Measurements from ENCODE around the gene IL20. TPM values are rescaled to one million over a fixed set of nuclear protein-coding genes. Genes with fewer than 3 reads are reported as not detected.

Gene IL20
- total and polyA plus RNA-seq, 10 of the 15 experiments (the other 5 are each of a cell fraction or from before 2014, with no cell fraction given): 0.08 to 0.13 TPM; not detected in 8

GRCh38 chr1:206855859-206856258 lies 9.6 kb upstream of the IL20 start:
- Histone ChIP-seq H2AFZ (ENCODE audit: control insufficient read depth, low read depth, low read length) (no peak overlapping the region), H4K20me1 (ENCODE audit: control insufficient read depth, insufficient read depth) (no peaks in the 10 kb centered on the region), H3K79me2 (ENCODE audit: control insufficient read depth, insufficient read depth, low read length) (no peaks in the 10 kb centered on the region), H3K36me3 (ENCODE audit: control insufficient read depth in 2 of 2, insufficient read depth in 2 of 2, low read length in 1 of 2) (no peaks in the 10 kb centered on the region), H3K9ac (ENCODE audit: control insufficient read depth, insufficient read depth, low read length) (no peak overlapping the region), H3K4me2 (ENCODE audit: control insufficient read depth, insufficient read depth) (no peak overlapping the region), H3K4me1 (ENCODE audit: control insufficient read depth, insufficient read depth, low read length) (no peaks in the 10 kb centered on the region), H3K27ac (ENCODE audit: control insufficient read depth, insufficient read depth) (no peak overlapping the region), H3K27me3 (replicated peaks in 1 of 2; ENCODE audit: control insufficient read depth in 2 of 2, insufficient read depth in 2 of 2, low read length in 1 of 2) (no peaks in the 10 kb centered on the region; a peak in 1 of 4 replicates), H3K4me3 (no peak overlapping the region), H3K9me3 (replicated peaks; ENCODE audit: control insufficient read depth, insufficient read depth, low read length) (no peaks in the 10 kb centered on the region; the same call in 1 of the 3 replicates)
- CTCF ChIA-PET: interaction anchor here (0.9 to 6.8 kb wide), 7 partner anchors 9 to 126 kb away, joined by 3 to 52 read pairs (median 5); partner anchors contain the start of gene IL20
- POLR2A ChIA-PET: no interaction called here
- no peak for FAIRE-seq
- BruUV-seq (replicated peaks): no TSS peak
- SMC1A ChIA-PET (ENCODE audit: uncharacterized antibody, unreplicated experiment): interaction anchor here (0.8 to 1.5 kb wide), 5 partner anchors 11 to 80 kb away, joined by 3 to 4 read pairs (median 3); no protein-coding TSS in a partner anchor
- TF ChIP-seq POLR2A (IDR thresholded peaks at IDR 0.05; ENCODE audit: low read depth, low read length): no peak
- no peak for TF ChIP-seq SKIL (IDR thresholded peaks at IDR 0.05; ENCODE audit: low read depth, poor library complexity, severe bottlenecking)
- TF ChIP-seq CEBPB (IDR thresholded peaks at IDR 0.05; ENCODE audit: borderline replicate concordance in 1 of 2, low read depth in 2 of 2, low read length in 2 of 2): no peak
- TF ChIP-seq MTA2 (IDR thresholded peaks at IDR 0.05; ENCODE audit: low read depth): no peak
- TF ChIP-seq POLR2AphosphoS5 (IDR thresholded peaks at IDR 0.05; ENCODE audit: low read length): no peak
- no peak for TF ChIP-seq E2F8 (IDR thresholded peaks at IDR 0.05; ENCODE audit: low read depth, partially characterized antibody)
- no peak for TF ChIP-seq ASH2L (IDR thresholded peaks at IDR 0.05; ENCODE audit: borderline replicate concordance, low read depth)
- DNase-seq (ENCODE audit: low read depth, low spot score): no peak
- WGBS (ENCODE audit: insufficient coverage, insufficient replicate concordance, low lambda C conversion rate, missing lambda C conversion rate): 76% methylated on average over 2 of the region's 2 CpGs
- intact Hi-C loops (cut with micrococcal nuclease; ENCODE audit: unreplicated experiment): loop anchor here (2.0 kb wide), 1 partner anchor 127 kb away; no protein-coding TSS in a partner anchor
- RAD21 ChIA-PET (ENCODE audit: unreplicated experiment): interaction anchor here (1.4 kb wide), 1 partner anchor 57 kb away, joined by 5 read pairs; no protein-coding TSS in a partner anchor
- in situ Hi-C loops (cut with MboI): no loop called here
- no peak for ATAC-seq

All from GM12878 (cell line).